ENCODE data around the gene CACNG6.
A peak's percentile ranks its signal among the peaks of the same experiment; 100 is the strongest.

Gene CACNG6

GRCh38 chr19:53969366-53969765 lies 22.1 kb upstream of the CACNG6 start:
- H3K27ac ChIP-seq (ENCODE audit: low read depth, low read length), result no peak overlapping the region
- H3K36me3 ChIP-seq (ENCODE audit: insufficient read depth, low read length), result no peaks in the 10 kb centered on the region
- H3K79me2 ChIP-seq (ENCODE audit: control insufficient read depth, insufficient read depth, low read length, unreplicated experiment), result no peaks in the 10 kb centered on the region
- no peaks in the 10 kb centered on the region for H3K27me3 ChIP-seq (ENCODE audit: insufficient read depth, low read length)
- no peak overlapping the region for H3K4me3 ChIP-seq (ENCODE audit: low read depth, low read length)
- H2AFZ ChIP-seq (ENCODE audit: low read length, unreplicated experiment), result no peak overlapping the region
- no peaks in the 10 kb centered on the region for H3K4me1 ChIP-seq (ENCODE audit: control insufficient read depth, insufficient read depth, low read length, unreplicated experiment)

GRCh38 chr19:53971673-53972072 lies 19.8 kb upstream of the CACNG6 start:
- Histone ChIP-seq H3K27ac (ENCODE audit: low read depth, low read length) (no peak overlapping the region), H3K36me3 (ENCODE audit: insufficient read depth, low read length) (no peaks in the 10 kb centered on the region), H3K27me3 (ENCODE audit: insufficient read depth, low read length) (no peaks in the 10 kb centered on the region), H2AFZ (ENCODE audit: low read length, unreplicated experiment) (no peak overlapping the region), H3K79me2 (ENCODE audit: control insufficient read depth, insufficient read depth, low read length, unreplicated experiment) (no peaks in the 10 kb centered on the region), H3K4me3 (ENCODE audit: low read depth, low read length) (no peak overlapping the region), H3K4me1 (ENCODE audit: control insufficient read depth, insufficient read depth, low read length, unreplicated experiment) (no peaks in the 10 kb centered on the region)

- no peaks in the 10 kb centered on the region for H3K27me3 ChIP-seq (ENCODE audit: insufficient read depth, low read length)
- peaks cover 9% of the 10 kb centered on the region for H3K79me2 ChIP-seq (ENCODE audit: control insufficient read depth, insufficient read depth, low read length, unreplicated experiment)
- no peaks in the 10 kb centered on the region for H3K4me1 ChIP-seq (ENCODE audit: control insufficient read depth, insufficient read depth, low read length, unreplicated experiment)
- H3K36me3 ChIP-seq (ENCODE audit: insufficient read depth, low read length), result no peaks in the 10 kb centered on the region
- peak overlapping the region; percentile 4; the same call in 1 of the 2 replicates for H3K27ac ChIP-seq (ENCODE audit: low read depth, low read length)
- H3K4me3 ChIP-seq (ENCODE audit: low read depth, low read length), result peak overlapping the region; percentile 83
- H2AFZ ChIP-seq (ENCODE audit: low read length, unreplicated experiment), result peak overlapping the region; percentile 7
These were observed 13.9 kb upstream of the CACNG6 start for GRCh38 chr19:53977429-53977990.

- Histone ChIP-seq H3K4me3 (ENCODE audit: low read depth, low read length) (peak overlapping the region; percentile 83), H3K27me3 (ENCODE audit: insufficient read depth, low read length) (no peaks in the 10 kb centered on the region), H3K27ac (ENCODE audit: low read depth, low read length) (peak overlapping the region; percentile 4), H3K36me3 (ENCODE audit: insufficient read depth, low read length) (no peaks in the 10 kb centered on the region), H2AFZ (ENCODE audit: low read length, unreplicated experiment) (peak overlapping the region; percentile 7), H3K4me1 (ENCODE audit: control insufficient read depth, insufficient read depth, low read length, unreplicated experiment) (no peaks in the 10 kb centered on the region), H3K79me2 (ENCODE audit: control insufficient read depth, insufficient read depth, low read length, unreplicated experiment) (peaks cover 9% of the 10 kb centered on the region)
These were observed 13.3 kb upstream of the CACNG6 start for GRCh38 chr19:53977991-53978731.

GRCh38 chr19:53978975-53979801 lies 12.2 kb upstream of the CACNG6 start:
- Histone ChIP-seq H3K36me3 (ENCODE audit: insufficient read depth, low read length) (no peaks in the 10 kb centered on the region), H2AFZ (ENCODE audit: low read length, unreplicated experiment) (no peak overlapping the region), H3K79me2 (ENCODE audit: control insufficient read depth, insufficient read depth, low read length, unreplicated experiment) (peaks cover 9% of the 10 kb centered on the region), H3K27me3 (ENCODE audit: insufficient read depth, low read length) (no peaks in the 10 kb centered on the region), H3K4me3 (ENCODE audit: low read depth, low read length) (peak overlapping the region; percentile 83), H3K4me1 (ENCODE audit: control insufficient read depth, insufficient read depth, low read length, unreplicated experiment) (no peaks in the 10 kb centered on the region), H3K27ac (ENCODE audit: low read depth, low read length) (peak overlapping the region; percentile 76)

GRCh38 chr19:53980539-53981375 lies 10.7 kb upstream of the CACNG6 start:
- Histone ChIP-seq H3K27ac (ENCODE audit: low read depth, low read length) (peak overlapping the region; percentile 85), H3K4me1 (ENCODE audit: control insufficient read depth, insufficient read depth, low read length, unreplicated experiment) (no peaks in the 10 kb centered on the region), H3K27me3 (ENCODE audit: insufficient read depth, low read length) (no peaks in the 10 kb centered on the region), H3K79me2 (ENCODE audit: control insufficient read depth, insufficient read depth, low read length, unreplicated experiment) (peaks cover 9% of the 10 kb centered on the region), H3K36me3 (ENCODE audit: insufficient read depth, low read length) (no peaks in the 10 kb centered on the region), H2AFZ (ENCODE audit: low read length, unreplicated experiment) (no peak overlapping the region), H3K4me3 (ENCODE audit: low read depth, low read length) (peak overlapping the region; percentile 83)

- Histone ChIP-seq H3K27me3 (ENCODE audit: insufficient read depth, low read length) (no peaks in the 10 kb centered on the region), H3K36me3 (ENCODE audit: insufficient read depth, low read length) (no peaks in the 10 kb centered on the region), H2AFZ (ENCODE audit: low read length, unreplicated experiment) (no peak overlapping the region), H3K4me3 (ENCODE audit: low read depth, low read length) (peak overlapping the region; percentile 83), H3K27ac (ENCODE audit: low read depth, low read length) (peak overlapping the region; percentile 85), H3K4me1 (ENCODE audit: control insufficient read depth, insufficient read depth, low read length, unreplicated experiment) (no peaks in the 10 kb centered on the region), H3K79me2 (ENCODE audit: control insufficient read depth, insufficient read depth, low read length, unreplicated experiment) (peaks cover 9% of the 10 kb centered on the region)
These were observed 10.0 kb upstream of the CACNG6 start for GRCh38 chr19:53981376-53981951.

GRCh38 chr19:53982001-53982451 lies 9.4 kb upstream of the CACNG6 start:
- peaks cover 9% of the 10 kb centered on the region for H3K79me2 ChIP-seq (ENCODE audit: control insufficient read depth, insufficient read depth, low read length, unreplicated experiment)
- no peaks in the 10 kb centered on the region for H3K27me3 ChIP-seq (ENCODE audit: insufficient read depth, low read length)
- H3K4me3 ChIP-seq (ENCODE audit: low read depth, low read length), result peak overlapping the region; percentile 83
- H3K27ac ChIP-seq (ENCODE audit: low read depth, low read length), result peak overlapping the region; percentile 53
- H3K36me3 ChIP-seq (ENCODE audit: insufficient read depth, low read length), result no peaks in the 10 kb centered on the region
- no peaks in the 10 kb centered on the region for H3K4me1 ChIP-seq (ENCODE audit: control insufficient read depth, insufficient read depth, low read length, unreplicated experiment)
- H2AFZ ChIP-seq (ENCODE audit: low read length, unreplicated experiment), result no peak overlapping the region

- Histone ChIP-seq H3K27me3 (ENCODE audit: insufficient read depth, low read length) (no peaks in the 10 kb centered on the region), H2AFZ (ENCODE audit: low read length, unreplicated experiment) (no peak overlapping the region), H3K79me2 (ENCODE audit: control insufficient read depth, insufficient read depth, low read length, unreplicated experiment) (peaks cover 9% of the 10 kb centered on the region), H3K4me3 (ENCODE audit: low read depth, low read length) (no peak overlapping the region), H3K4me1 (ENCODE audit: control insufficient read depth, insufficient read depth, low read length, unreplicated experiment) (no peaks in the 10 kb centered on the region), H3K36me3 (ENCODE audit: insufficient read depth, low read length) (no peaks in the 10 kb centered on the region), H3K27ac (ENCODE audit: low read depth, low read length) (no peak overlapping the region)
These were observed 8.8 kb upstream of the CACNG6 start for GRCh38 chr19:53982611-53983010.

Measured in ACC112 (cell line).